ENCODE results near the gene SUN3. TPM values are rescaled to one million over a fixed set of nuclear protein-coding genes. Genes with fewer than 3 reads are reported as not detected.

The SUN3 gene
- total and polyA plus RNA-seq, 2 of the 13 experiments (the other 11 are each of a cell fraction or from before 2014, with no cell fraction given) = not detected

- intact Hi-C loops (cut with micrococcal nuclease; ENCODE audit: unreplicated experiment) = loop anchor here (10.0 kb wide), 1 partner anchor 676 kb away; no protein-coding TSS in a partner anchor
- H3K9ac ChIP-seq (ENCODE audit: insufficient read depth, low read depth, low read length) = no peak overlapping the region
- BruUV-seq (replicated peaks) = no TSS peak
- H3K9me3 ChIP-seq (ENCODE audit: low read length) = no peaks in the 10 kb centered on the region
- no peak overlapping the region for H3K4me3 ChIP-seq (replicated peaks in 1 of 3; ENCODE audit: insufficient read depth in 1 of 3, low read depth in 2 of 3, low read length in 3 of 3)
- CTCF ChIA-PET (ENCODE audit: low intra/inter-chr PET ratio, low total read pairs) = no interaction called here
- DNase-seq (ENCODE audit: low spot score) (no peak), FAIRE-seq (no peak), ATAC-seq (no peak; the same call in 2 of the 3 replicates)
- POLR2A ChIA-PET = no interaction called here
- H3K36me3 ChIP-seq (replicated peaks in 1 of 2; ENCODE audit: control insufficient read depth in 1 of 2, insufficient read depth in 2 of 2, low read length in 2 of 2) = no peaks in the 10 kb centered on the region
- H3K79me2 ChIP-seq (ENCODE audit: insufficient read depth, low read length) = no peaks in the 10 kb centered on the region
- peaks cover 3 to 7% of the 10 kb centered on the region in 2 experiments; a peak in 3 of 5 replicates for H3K27me3 ChIP-seq (ENCODE audit: control insufficient read depth in 1 of 2, insufficient read depth in 2 of 2, low read length in 2 of 2)
- H3K27ac ChIP-seq (ENCODE audit: extremely low read length, insufficient read depth, low read length) = no peak overlapping the region
- no peak overlapping the region for H3K4me2 ChIP-seq (ENCODE audit: low read depth, low read length)
- H3K4me1 ChIP-seq (ENCODE audit: insufficient read depth, low read length) = peaks cover 9% of the 10 kb centered on the region
- WGBS (ENCODE audit: low lambda C conversion rate) = 33% methylated on average over 7 of the region's 9 CpGs
- no peak overlapping the region for H2AFZ ChIP-seq (ENCODE audit: low read length)
- no peaks in the 10 kb centered on the region for H4K20me1 ChIP-seq (ENCODE audit: insufficient read depth, low read length)
- in situ Hi-C loops (cut with HindIII; ENCODE audit: extremely low pct_ligation_motif_present, low pct_unique_long_range_greater_than_20kb) = no loop called here
- TF ChIP-seq ZNF260 (CRISPR knock-in tag; IDR thresholded peaks at IDR 0.05; ENCODE audit: borderline replicate concordance, low read depth) (no peak), FOXA3 (CRISPR knock-in tag; IDR thresholded peaks at IDR 0.05) (no peak), HDAC1 (CRISPR knock-in tag; IDR thresholded peaks at IDR 0.05) (no peak), XBP1 (CRISPR knock-in tag; IDR thresholded peaks at IDR 0.05) (no peak), EEA1 (CRISPR knock-in tag; IDR thresholded peaks at IDR 0.05; ENCODE audit: borderline replicate concordance) (no peak), SKIL (CRISPR knock-in tag; IDR thresholded peaks at IDR 0.05; ENCODE audit: borderline replicate concordance) (no peak), ZNF318 (CRISPR knock-in tag; IDR thresholded peaks at IDR 0.05) (no peak)
- TF ChIP-seq, protein P1, sequence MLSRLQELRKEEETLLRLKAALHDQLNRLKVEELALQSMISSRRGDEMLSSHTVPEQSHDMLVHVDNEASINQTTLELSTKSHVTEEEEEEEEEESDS (CRISPR knock-in tag; IDR thresholded peaks at IDR 0.05; ENCODE audit: borderline replicate concordance) = no peak
- TF ChIP-seq, protein P2, sequence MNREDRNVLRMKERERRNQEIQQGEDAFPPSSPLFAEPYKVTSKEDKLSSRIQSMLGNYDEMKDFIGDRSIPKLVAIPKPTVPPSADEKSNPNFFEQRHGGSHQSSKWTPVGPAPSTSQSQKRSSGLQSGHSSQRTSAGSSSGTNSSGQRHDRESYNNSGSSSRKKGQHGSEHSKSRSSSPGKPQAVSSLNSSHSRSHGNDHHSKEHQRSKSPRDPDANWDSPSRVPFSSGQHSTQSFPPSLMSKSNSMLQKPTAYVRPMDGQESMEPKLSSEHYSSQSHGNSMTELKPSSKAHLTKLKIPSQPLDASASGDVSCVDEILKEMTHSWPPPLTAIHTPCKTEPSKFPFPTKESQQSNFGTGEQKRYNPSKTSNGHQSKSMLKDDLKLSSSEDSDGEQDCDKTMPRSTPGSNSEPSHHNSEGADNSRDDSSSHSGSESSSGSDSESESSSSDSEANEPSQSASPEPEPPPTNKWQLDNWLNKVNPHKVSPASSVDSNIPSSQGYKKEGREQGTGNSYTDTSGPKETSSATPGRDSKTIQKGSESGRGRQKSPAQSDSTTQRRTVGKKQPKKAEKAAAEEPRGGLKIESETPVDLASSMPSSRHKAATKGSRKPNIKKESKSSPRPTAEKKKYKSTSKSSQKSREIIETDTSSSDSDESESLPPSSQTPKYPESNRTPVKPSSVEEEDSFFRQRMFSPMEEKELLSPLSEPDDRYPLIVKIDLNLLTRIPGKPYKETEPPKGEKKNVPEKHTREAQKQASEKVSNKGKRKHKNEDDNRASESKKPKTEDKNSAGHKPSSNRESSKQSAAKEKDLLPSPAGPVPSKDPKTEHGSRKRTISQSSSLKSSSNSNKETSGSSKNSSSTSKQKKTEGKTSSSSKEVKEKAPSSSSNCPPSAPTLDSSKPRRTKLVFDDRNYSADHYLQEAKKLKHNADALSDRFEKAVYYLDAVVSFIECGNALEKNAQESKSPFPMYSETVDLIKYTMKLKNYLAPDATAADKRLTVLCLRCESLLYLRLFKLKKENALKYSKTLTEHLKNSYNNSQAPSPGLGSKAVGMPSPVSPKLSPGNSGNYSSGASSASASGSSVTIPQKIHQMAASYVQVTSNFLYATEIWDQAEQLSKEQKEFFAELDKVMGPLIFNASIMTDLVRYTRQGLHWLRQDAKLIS (CRISPR knock-in tag; IDR thresholded peaks at IDR 0.05) = no peak
Observed at GRCh38 chr7:47941136-47941844, 87.6 kb downstream of the SUN3 start.

All from HepG2 (cell line).